C4-2B (cell line): ENCODE results near the gene ARHGAP26.

Source experiments
- H3K27ac ChIP-seq: fragments of 450-650 bp; 2 replicates; pipeline ENCODE4 v1.5.1; 2017
- CTCF ChIP-seq: fragments of 450-650 bp; conservative IDR thresholded peaks from 2 replicates; pipeline ENCODE4 v1.5.1; 2017; ENCODE audit warnings: mild to moderate bottlenecking
- ZFX ChIP-seq: fragments of 450-650 bp; IDR thresholded peaks from 2 replicates; pipeline ENCODE4 v1.6.1; 2017

ARHGAP26 gene

GRCh38 chr5:143214890-143215289 lies 444.7 kb downstream of the ARHGAP26 start:
- TF ChIP-seq ZFX (no peak), CTCF (no peak)

GRCh38 chr5:143215690-143216089 lies 445.5 kb downstream of the ARHGAP26 start:
- TF ChIP-seq CTCF, result no peak
- TF ChIP-seq ZFX, result no peak
- no peak overlapping the region for H3K27ac ChIP-seq

More at GRCh38 chr5:143214890-143215289, 444.7 kb downstream of the ARHGAP26 start:
- no peak overlapping the region for H3K27ac ChIP-seq

- no peak overlapping the region for H3K27ac ChIP-seq
- TF ChIP-seq CTCF, result no peak
- no peak for TF ChIP-seq ZFX
Measured at GRCh38 chr5:143216211-143216610, 446.0 kb downstream of the ARHGAP26 start.

- no peak overlapping the region for H3K27ac ChIP-seq
- no peak for TF ChIP-seq CTCF
- TF ChIP-seq ZFX, result no peak
Measured at GRCh38 chr5:143217065-143217803, 447.1 kb downstream of the ARHGAP26 start.

GRCh38 chr5:143217804-143218160 lies 447.6 kb downstream of the ARHGAP26 start:
- H3K27ac ChIP-seq, result no peak overlapping the region
- TF ChIP-seq CTCF (no peak), ZFX (no peak)

- no peak overlapping the region for H3K27ac ChIP-seq
- TF ChIP-seq ZFX (no peak), CTCF (no peak)
Measured at GRCh38 chr5:143218517-143219170, 448.5 kb downstream of the ARHGAP26 start.

- TF ChIP-seq ZFX, result no peak
- no peak for TF ChIP-seq CTCF
Measured at GRCh38 chr5:143219696-143220095, 449.5 kb downstream of the ARHGAP26 start.

More at GRCh38 chr5:143219696-143220095, 449.5 kb downstream of the ARHGAP26 start:
- no peak overlapping the region for H3K27ac ChIP-seq
